AG10803 (cell line): ENCODE measurements around the gene MAGEA9.
A peak's percentile ranks its signal among the peaks of the same experiment; 100 is the strongest.
"Not testable (repeated sequence)": the region's sequence is repeated elsewhere in the genome, so short reads cannot be mapped to it uniquely, and the experiment has no call there.

Source experiments
- DNase-seq: peaks from one replicate; pipeline ENCODE4 v3.0.0; 2010; ENCODE audit warnings: low read depth
- H3K4me3 ChIP-seq: 2 replicates; pipeline ENCODE4 v1.5.1; 2011; ENCODE audit warnings: mild to moderate bottlenecking, low read length, control low read depth
- CTCF ChIP-seq: conservative IDR thresholded peaks from 2 replicates; pipeline ENCODE4 v1.5.1; 2011; ENCODE audit warnings: mild to moderate bottlenecking, low read length, control low read depth, inconsistent platforms

MAGEA9 gene

GRCh38 chrX:149830192-149830873, 48.6 kb downstream of the MAGEA9 start:
- no peak for TF ChIP-seq CTCF
- peak overlapping the region; percentile 41 for H3K4me3 ChIP-seq
- peak; percentile 21 for DNase-seq

GRCh38 chrX:149831473-149831872, 49.7 kb downstream of the MAGEA9 start:
- no peak for TF ChIP-seq CTCF

GRCh38 chrX:149836728-149837127, 55.0 kb downstream of the MAGEA9 start:
- DNase-seq, H3K4me3 ChIP-seq: not testable (repeated sequence)

More at GRCh38 chrX:149831473-149831872, 49.7 kb downstream of the MAGEA9 start:
- H3K4me3 ChIP-seq, result no peak overlapping the region
- DNase-seq, result no peak

- TF ChIP-seq CTCF, result no peak
- no peak overlapping the region for H3K4me3 ChIP-seq
- DNase-seq, result no peak
These were observed 55.4 kb downstream of the MAGEA9 start for GRCh38 chrX:149837167-149837566.
